Loucy (cell line): ENCODE results near the gene ZBTB11.

Experiments
- H2AFZ ChIP-seq: fragments of 200-600 bp; sonication (generic); 2 replicates; pipeline ENCODE4 v1.6.0; 2016; ENCODE audit warnings: antibody characterized with exemption, mild to moderate bottlenecking, low read length, moderate library complexity
- H3F3A ChIP-seq: fragments of 200-600 bp; 2 replicates; pipeline ENCODE4 v1.6.0; 2016; ENCODE audit warnings: antibody characterized with exemption, low read depth, mild to moderate bottlenecking
- H3K27me3 ChIP-seq: fragments of 200-600 bp; sonication (generic); 2 replicates; pipeline ENCODE4 v1.6.1; 2014; ENCODE audit warnings: low read length, mild to moderate bottlenecking; ENCODE audit not compliant: insufficient read depth, poor library complexity, severe bottlenecking
- H3K36me3 ChIP-seq: fragments of 200-600 bp; sonication (generic); 2 replicates; pipeline ENCODE4 v1.6.1; 2016; ENCODE audit warnings: low read length; ENCODE audit not compliant: insufficient read depth
- H3K4me1 ChIP-seq: fragments of 200-600 bp; sonication (generic); 2 replicates; pipeline ENCODE4 v1.5.1; 2014; ENCODE audit warnings: low read length, mild to moderate bottlenecking; ENCODE audit not compliant: insufficient read depth, poor library complexity, severe bottlenecking
- H3K4me2 ChIP-seq: fragments of 200-600 bp; sonication (generic); 2 replicates; pipeline ENCODE4 v1.6.0; 2014; ENCODE audit warnings: antibody characterized with exemption, low read length, low read depth, mild to moderate bottlenecking; ENCODE audit not compliant: poor library complexity, severe bottlenecking
- H3K4me3 ChIP-seq: fragments of 200-600 bp; sonication (generic); 2 replicates; pipeline ENCODE4 v1.5.1; 2014; ENCODE audit warnings: low read length, mild to moderate bottlenecking, mixed read lengths; ENCODE audit not compliant: poor library complexity, severe bottlenecking
- H3K79me2 ChIP-seq: fragments of 200-600 bp; sonication (generic); 2 replicates; pipeline ENCODE4 v1.6.1; 2014; ENCODE audit warnings: low read length; ENCODE audit not compliant: insufficient read depth
- H3K9ac ChIP-seq: fragments of 200-600 bp; sonication (generic); 2 replicates; pipeline ENCODE4 v1.6.0; 2014; ENCODE audit warnings: mild to moderate bottlenecking, low read depth, low read length, moderate library complexity; ENCODE audit not compliant: poor library complexity, severe bottlenecking
- H3K9me2 ChIP-seq: fragments of 200-600 bp; sonication (generic); replicated peaks from 2 replicates; pipeline ENCODE4 v1.6.1; 2016; ENCODE audit warnings: low read depth, low read length, mixed read lengths
- H3K9me3 ChIP-seq: fragments of 200-600 bp; sonication (generic); 2 replicates; pipeline ENCODE4 v1.6.1; 2014; ENCODE audit warnings: mild to moderate bottlenecking, antibody characterized with exemption, low read length, low read depth; ENCODE audit not compliant: insufficient read depth
- H4K20me1 ChIP-seq: fragments of 200-600 bp; sonication (generic); 2 replicates; pipeline ENCODE4 v1.6.0; 2014; ENCODE audit warnings: antibody characterized with exemption, low read length, mild to moderate bottlenecking; ENCODE audit not compliant: insufficient read depth, poor library complexity, severe bottlenecking
- EZH2phosphoT487 ChIP-seq: fragments of 200-600 bp; IDR thresholded peaks from 2 replicates; pipeline ENCODE4 v1.6.1; 2018; ENCODE audit warnings: antibody characterized with exemption, mild to moderate bottlenecking, moderate library complexity, borderline replicate concordance
- TF ChIP-seq, protein P1 (sequence below): fragments of 200-600 bp; sonication (generic); conservative IDR thresholded peaks from 2 replicates; pipeline ENCODE4 v1.5.1; 2014; ENCODE audit warnings: mild to moderate bottlenecking, antibody characterized with exemption, low read length

ZBTB11 gene

GRCh38 chr3:101623656-101624055 lies 53.3 kb downstream of the ZBTB11 start:
- Histone ChIP-seq H3K4me3 (no peak overlapping the region), H4K20me1 (no peaks in the 10 kb centered on the region), H3F3A (no peaks in the 10 kb centered on the region), H3K27me3 (no peaks in the 10 kb centered on the region), H3K9ac (no peak overlapping the region), H3K36me3 (no peaks in the 10 kb centered on the region), H3K4me1 (no peaks in the 10 kb centered on the region), H3K79me2 (no peaks in the 10 kb centered on the region), H3K9me3 (no peaks in the 10 kb centered on the region), H3K4me2 (no peak overlapping the region), H2AFZ (no peak overlapping the region), H3K9me2 (no peaks in the 10 kb centered on the region)
- TF ChIP-seq, protein P1, sequence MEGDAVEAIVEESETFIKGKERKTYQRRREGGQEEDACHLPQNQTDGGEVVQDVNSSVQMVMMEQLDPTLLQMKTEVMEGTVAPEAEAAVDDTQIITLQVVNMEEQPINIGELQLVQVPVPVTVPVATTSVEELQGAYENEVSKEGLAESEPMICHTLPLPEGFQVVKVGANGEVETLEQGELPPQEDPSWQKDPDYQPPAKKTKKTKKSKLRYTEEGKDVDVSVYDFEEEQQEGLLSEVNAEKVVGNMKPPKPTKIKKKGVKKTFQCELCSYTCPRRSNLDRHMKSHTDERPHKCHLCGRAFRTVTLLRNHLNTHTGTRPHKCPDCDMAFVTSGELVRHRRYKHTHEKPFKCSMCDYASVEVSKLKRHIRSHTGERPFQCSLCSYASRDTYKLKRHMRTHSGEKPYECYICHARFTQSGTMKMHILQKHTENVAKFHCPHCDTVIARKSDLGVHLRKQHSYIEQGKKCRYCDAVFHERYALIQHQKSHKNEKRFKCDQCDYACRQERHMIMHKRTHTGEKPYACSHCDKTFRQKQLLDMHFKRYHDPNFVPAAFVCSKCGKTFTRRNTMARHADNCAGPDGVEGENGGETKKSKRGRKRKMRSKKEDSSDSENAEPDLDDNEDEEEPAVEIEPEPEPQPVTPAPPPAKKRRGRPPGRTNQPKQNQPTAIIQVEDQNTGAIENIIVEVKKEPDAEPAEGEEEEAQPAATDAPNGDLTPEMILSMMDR = no peak
- no peak for TF ChIP-seq EZH2phosphoT487

- H3F3A ChIP-seq = no peaks in the 10 kb centered on the region
- H3K4me3 ChIP-seq = no peak overlapping the region
- no peaks in the 10 kb centered on the region for H4K20me1 ChIP-seq
- H3K9me3 ChIP-seq = no peaks in the 10 kb centered on the region
- H3K9me2 ChIP-seq = no peaks in the 10 kb centered on the region
- H3K27me3 ChIP-seq = no peaks in the 10 kb centered on the region
- H3K4me1 ChIP-seq = no peaks in the 10 kb centered on the region
- no peak for TF ChIP-seq EZH2phosphoT487
- TF ChIP-seq, protein P1 = no peak
- no peaks in the 10 kb centered on the region for H3K36me3 ChIP-seq
- H3K9ac ChIP-seq = no peak overlapping the region
- no peaks in the 10 kb centered on the region for H3K79me2 ChIP-seq
- H2AFZ ChIP-seq = no peak overlapping the region
- H3K4me2 ChIP-seq = no peak overlapping the region
Measured at GRCh38 chr3:101619734-101620133, 57.2 kb downstream of the ZBTB11 start.

GRCh38 chr3:101618726-101619125 lies 58.2 kb downstream of the ZBTB11 start:
- no peaks in the 10 kb centered on the region for H3K9me2 ChIP-seq
- H3K27me3 ChIP-seq = no peaks in the 10 kb centered on the region
- no peaks in the 10 kb centered on the region for H3K4me1 ChIP-seq
- H3K4me3 ChIP-seq = no peak overlapping the region
- H3K36me3 ChIP-seq = no peaks in the 10 kb centered on the region
- TF ChIP-seq EZH2phosphoT487 = no peak
- TF ChIP-seq, protein P1 = no peak
- H3K79me2 ChIP-seq = no peaks in the 10 kb centered on the region
- no peaks in the 10 kb centered on the region for H3F3A ChIP-seq
- no peaks in the 10 kb centered on the region for H3K9me3 ChIP-seq
- H3K9ac ChIP-seq = no peak overlapping the region
- no peak overlapping the region for H3K4me2 ChIP-seq
- H2AFZ ChIP-seq = no peak overlapping the region
- no peaks in the 10 kb centered on the region for H4K20me1 ChIP-seq
